Activated CD4-positive, alpha-beta T cell treated with anti-CD3 and anti-CD28 coated beads, Interleukin-2, Interleukin-6, amounts not matched to agents 100 ng/mL and 50 ng/mL, durations not matched to agents 16 hours and 8 hours (primary cell): ENCODE measurements around the gene FCHO2.
"Not testable (repeated sequence)": the region's sequence is repeated elsewhere in the genome, so short reads cannot be mapped to it uniquely, and the experiment has no call there.

Source experiments
- DNase-seq: peaks from one replicate; pipeline ENCODE4 v3.0.0-alpha.2; 2020

The FCHO2 gene

GRCh38 chr5:72957337-72957736, 1.5 kb downstream of the FCHO2 start:
- no peak for DNase-seq

- no peak for DNase-seq
Observed at GRCh38 chr5:72959257-72959656, 3.4 kb downstream of the FCHO2 start.

- DNase-seq = not testable (repeated sequence)
Observed at GRCh38 chr5:72974481-72974880, 18.6 kb downstream of the FCHO2 start.

- DNase-seq = not testable (repeated sequence)
Observed at GRCh38 chr5:72976810-72977209, 21.0 kb downstream of the FCHO2 start.

- DNase-seq = no peak
Observed at GRCh38 chr5:72985719-72986118, 29.9 kb downstream of the FCHO2 start.

DNA sequence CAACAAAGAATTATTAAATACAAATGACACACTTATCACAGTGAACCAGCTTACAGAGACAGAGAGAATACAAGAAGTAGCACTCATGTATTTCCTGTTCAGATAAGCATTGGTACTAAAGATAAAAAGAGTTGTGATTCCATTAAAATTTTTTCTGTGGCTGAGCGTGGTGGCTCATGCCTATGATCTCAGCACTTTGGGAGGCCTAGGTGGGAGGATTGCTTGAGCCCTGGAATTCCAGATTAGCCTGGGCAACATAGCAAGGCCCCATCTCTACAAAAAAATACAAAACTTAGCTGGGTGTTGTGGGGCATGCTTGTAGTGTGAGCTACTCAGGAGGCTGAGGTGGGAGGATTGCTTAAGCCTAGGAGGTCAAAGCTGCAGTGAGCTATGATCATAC, 32.9 kb downstream of the FCHO2 start:
- no peak for DNase-seq

- peak; percentile 9 for DNase-seq
Observed at GRCh38 chr5:72991394-72991793, 35.6 kb downstream of the FCHO2 start.

DNA sequence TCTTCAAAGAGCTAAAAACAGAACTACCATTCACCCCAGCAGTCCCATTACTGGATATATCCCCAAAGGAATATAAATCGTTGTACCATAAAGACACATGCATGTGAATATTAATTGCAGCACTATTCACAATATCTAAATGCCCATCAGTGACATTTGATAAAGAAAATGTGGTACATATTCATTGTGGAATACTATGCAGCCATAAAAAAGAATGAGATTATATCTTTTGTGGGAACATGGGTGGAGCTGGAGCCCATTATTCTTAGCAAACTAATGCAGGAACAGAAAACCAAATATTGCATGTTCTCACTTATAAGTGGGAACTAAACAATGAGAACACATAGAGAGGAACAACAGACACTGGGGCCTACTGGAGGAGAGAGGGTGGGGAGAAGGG, 38.7 kb downstream of the FCHO2 start:
- DNase-seq = no peak

- DNase-seq = no peak
Observed at GRCh38 chr5:72996632-72997031, 40.8 kb downstream of the FCHO2 start.

GRCh38 chr5:72999916-73000315, 44.1 kb downstream of the FCHO2 start:
- DNase-seq = no peak

GRCh38 chr5:73005886-73006285, 50.0 kb downstream of the FCHO2 start:
- no peak for DNase-seq

GRCh38 chr5:73007051-73007450, 51.2 kb downstream of the FCHO2 start:
- DNase-seq = no peak

DNA sequence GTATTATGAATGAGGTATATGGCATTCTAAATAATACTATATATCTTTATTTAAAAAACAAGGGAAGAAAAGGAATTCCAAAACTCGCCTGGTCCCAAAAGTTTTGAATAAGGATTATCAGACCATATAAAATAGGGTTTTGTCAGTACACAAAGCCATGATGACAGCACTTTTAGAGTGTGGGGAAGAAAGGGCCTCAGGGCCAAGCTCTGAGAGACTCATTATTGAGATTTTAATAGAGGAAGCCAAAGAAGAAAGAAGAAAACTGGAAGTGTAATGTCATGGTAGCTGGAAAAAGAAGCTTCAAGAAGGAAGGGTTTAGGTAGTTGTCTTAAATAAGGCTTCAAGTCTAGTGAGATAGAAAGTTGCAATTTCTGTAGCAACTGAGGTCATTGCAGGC, 53.0 kb downstream of the FCHO2 start:
- DNase-seq = no peak

- not testable (repeated sequence) for DNase-seq
Observed at GRCh38 chr5:73011612-73012011, 55.8 kb downstream of the FCHO2 start.

GRCh38 chr5:73018892-73019291, 63.1 kb downstream of the FCHO2 start:
- DNase-seq = no peak

DNA sequence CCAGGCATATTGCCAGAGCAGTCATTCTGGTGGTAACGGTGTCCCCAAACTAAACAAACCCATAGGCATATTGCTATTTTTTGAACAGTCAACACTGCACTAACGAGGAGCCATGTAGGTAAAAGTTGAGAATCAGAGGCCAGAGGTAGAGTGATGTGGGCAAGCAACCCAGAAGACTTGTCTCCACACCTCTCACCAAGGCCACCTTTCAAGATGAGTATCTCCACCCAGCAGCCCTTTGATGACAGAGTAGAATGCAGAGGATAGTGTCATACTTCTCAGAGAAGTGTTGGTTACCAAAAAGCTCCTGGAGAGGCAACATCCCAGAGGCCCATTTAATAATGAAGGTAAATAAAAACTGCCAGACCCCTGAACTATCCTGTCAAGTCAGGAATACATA, 63.9 kb downstream of the FCHO2 start:
- no peak for DNase-seq

DNA sequence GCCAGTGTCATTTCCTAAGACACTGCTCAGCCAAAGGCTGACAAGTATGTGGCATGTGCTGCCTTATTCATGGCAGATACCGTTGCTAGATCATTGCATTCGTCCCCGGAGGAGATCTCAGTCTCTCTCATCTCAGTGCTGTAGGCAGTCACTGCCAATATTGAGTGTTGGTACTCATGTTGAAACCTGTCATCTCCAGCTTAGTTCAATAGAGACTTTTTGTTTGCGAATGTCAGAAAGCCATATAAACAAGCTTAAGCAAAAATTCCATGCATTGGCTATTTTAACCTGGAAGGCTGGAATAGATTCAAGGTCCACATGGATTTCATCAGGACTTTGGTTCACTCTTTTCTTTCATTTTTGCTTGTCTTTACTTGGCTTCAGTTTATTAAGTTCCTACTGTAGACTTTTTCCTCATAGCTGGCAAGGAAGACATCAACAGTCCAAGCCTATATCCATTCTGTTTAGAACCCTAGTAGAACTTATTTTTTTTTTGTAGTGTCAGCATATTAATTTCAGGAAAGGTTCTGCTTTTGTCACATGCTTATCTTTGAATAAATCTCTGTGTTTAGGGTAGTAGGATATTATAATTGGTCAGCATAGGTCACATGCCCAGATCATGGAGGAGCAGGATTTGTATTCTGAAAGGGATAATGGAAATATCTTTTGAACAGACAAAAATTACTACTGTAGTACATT, 66.8 kb downstream of the FCHO2 start:
- DNase-seq = no peak

GRCh38 chr5:73024946-73025544, 69.2 kb downstream of the FCHO2 start:
- not testable (repeated sequence) for DNase-seq

- no peak for DNase-seq
Observed at GRCh38 chr5:73027361-73027760, 71.5 kb downstream of the FCHO2 start.

DNA sequence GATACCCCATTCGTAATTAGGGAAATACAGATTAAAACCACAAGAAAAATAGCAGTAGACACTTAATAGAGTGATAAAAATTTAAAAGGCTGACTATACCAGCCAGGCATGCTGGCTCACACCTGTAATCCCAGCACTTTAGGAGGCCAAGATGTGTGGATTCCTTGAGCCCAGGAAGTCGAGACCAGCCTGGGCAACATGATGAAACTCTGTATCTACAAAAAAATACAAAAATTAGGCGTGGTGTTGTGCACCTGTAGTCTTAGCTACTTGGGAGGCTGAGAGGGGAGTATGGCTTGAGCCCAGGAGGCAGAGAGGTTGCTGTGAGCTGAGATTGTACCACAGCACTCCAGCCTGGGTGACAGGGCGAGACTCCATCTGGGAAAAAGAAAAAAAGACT, 72.0 kb downstream of the FCHO2 start:
- DNase-seq = no peak

GRCh38 chr5:73028991-73029595, 73.3 kb downstream of the FCHO2 start:
- DNase-seq = no peak

- DNase-seq = no peak
Observed at GRCh38 chr5:73030531-73030930, 74.7 kb downstream of the FCHO2 start.

DNA sequence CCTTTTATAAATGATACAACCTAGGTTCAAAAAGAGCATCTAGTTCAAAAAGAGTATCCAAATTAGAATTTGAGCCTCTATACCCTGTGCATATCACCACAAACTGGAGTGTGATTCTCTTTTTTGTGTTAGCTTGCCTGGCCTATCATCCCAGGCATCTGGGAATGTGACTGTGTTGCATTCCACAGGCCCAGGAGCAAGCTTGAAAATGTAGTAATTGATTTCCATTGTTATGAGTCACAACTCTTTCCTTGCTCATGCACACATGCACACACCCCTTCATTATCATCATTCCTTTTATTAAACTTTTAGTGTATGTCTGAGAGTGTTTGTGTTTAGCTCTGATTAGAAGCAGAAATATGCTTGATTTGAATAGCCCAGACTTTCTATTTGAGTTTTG, 75.2 kb downstream of the FCHO2 start:
- no peak for DNase-seq

DNA sequence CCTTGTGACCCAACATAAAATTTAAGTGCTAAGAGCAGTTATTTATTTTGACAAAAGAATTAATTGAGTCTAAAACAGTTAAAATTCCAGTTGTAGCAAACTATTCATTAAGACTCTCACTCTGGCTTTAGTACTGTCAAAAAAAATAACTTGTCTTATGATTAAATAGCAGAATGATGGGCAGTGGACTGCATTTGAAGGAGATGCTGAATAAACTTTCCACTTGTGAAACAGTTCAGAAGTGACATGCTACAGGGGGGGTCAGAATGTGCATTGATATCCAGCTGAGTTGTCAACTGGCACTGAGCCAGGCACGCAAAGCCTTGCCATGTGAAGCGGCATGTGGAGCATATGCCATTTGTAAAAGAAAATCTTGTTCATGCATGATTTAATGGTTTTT, 76.0 kb downstream of the FCHO2 start:
- DNase-seq = no peak

GRCh38 chr5:73032635-73033034, 76.8 kb downstream of the FCHO2 start:
- no peak for DNase-seq
